HL-60 (cell line): Measurements from ENCODE around the gene JADE2.

Experiments
- DNase-seq, 2 experiments: peaks; one replicate each; pipeline ENCODE4 v3.0.0-alpha.2; 2010 to 2020; ENCODE audit warnings: low read depth in 1 of 2, low spot score in 1 of 2
- H3K27ac ChIP-seq: fragments of 250-450 bp; sonication (Bioruptor Pico); replicated peaks from 2 replicates; pipeline ENCODE4 v1.5.1; 2020; ENCODE audit warnings: mild to moderate bottlenecking, moderate library complexity
- H3K27me3 ChIP-seq: fragments of 250-450 bp; sonication (Bioruptor Pico); 2 replicates; pipeline ENCODE4 v1.5.1; 2021; ENCODE audit warnings: mild to moderate bottlenecking, moderate library complexity; ENCODE audit not compliant: insufficient read depth, poor library complexity, severe bottlenecking
- H3K4me3 ChIP-seq: replicated peaks from 2 replicates; pipeline ENCODE4 v1.5.1; 2011; ENCODE audit warnings: mild to moderate bottlenecking, control low read depth, low read length; ENCODE audit not compliant: insufficient read depth
- GABPA ChIP-seq: IDR thresholded peaks from 2 replicates; pipeline ENCODE4 v1.6.1; 2012; ENCODE audit warnings: low read depth
- POLR2AphosphoS5 ChIP-seq: IDR thresholded peaks from 2 replicates; pipeline ENCODE4 v1.6.1; 2012; ENCODE audit warnings: low read depth
- SPI1 ChIP-seq: IDR thresholded peaks from 2 replicates; pipeline ENCODE4 v1.6.1; 2012; ENCODE audit warnings: low read depth, mild to moderate bottlenecking, borderline replicate concordance
- TF ChIP-seq, protein P1 (sequence below): IDR thresholded peaks from one replicate; pipeline ENCODE4 v1.5.1; 2011; ENCODE audit warnings: low read length, control low read depth, inconsistent platforms; ENCODE audit not compliant: insufficient read depth
- TF ChIP-seq, protein P2 (sequence below): IDR thresholded peaks from 2 replicates; pipeline ENCODE4 v1.6.1; 2012; ENCODE audit warnings: low read depth; ENCODE audit not compliant: insufficient replicate concordance

The JADE2 gene

DNA sequence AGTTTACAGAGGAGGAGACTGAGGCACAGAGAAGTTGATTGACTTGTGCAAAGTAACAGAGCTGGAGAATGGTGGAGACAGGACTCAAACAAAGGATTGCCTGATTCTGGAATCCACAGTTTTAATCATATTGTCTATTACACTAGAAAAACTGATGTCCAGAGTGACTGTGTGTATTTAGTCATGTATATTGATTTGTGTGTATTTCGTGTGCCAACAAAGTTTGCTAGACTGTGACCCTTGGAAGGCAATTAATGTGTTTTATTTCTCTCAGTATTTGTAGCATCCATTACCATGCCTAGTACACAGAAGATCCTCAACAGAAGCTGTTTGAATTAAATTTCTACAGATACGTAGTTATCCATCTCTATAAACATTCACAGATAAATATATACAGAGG, 5.5 kb upstream of the JADE2 start:
- no peak for DNase-seq
- no peak overlapping the region for H3K27ac ChIP-seq
- no peaks in the 10 kb centered on the region for H3K27me3 ChIP-seq
- TF ChIP-seq POLR2AphosphoS5 (no peak), SPI1 (no peak), GABPA (no peak)
- TF ChIP-seq, protein P1, sequence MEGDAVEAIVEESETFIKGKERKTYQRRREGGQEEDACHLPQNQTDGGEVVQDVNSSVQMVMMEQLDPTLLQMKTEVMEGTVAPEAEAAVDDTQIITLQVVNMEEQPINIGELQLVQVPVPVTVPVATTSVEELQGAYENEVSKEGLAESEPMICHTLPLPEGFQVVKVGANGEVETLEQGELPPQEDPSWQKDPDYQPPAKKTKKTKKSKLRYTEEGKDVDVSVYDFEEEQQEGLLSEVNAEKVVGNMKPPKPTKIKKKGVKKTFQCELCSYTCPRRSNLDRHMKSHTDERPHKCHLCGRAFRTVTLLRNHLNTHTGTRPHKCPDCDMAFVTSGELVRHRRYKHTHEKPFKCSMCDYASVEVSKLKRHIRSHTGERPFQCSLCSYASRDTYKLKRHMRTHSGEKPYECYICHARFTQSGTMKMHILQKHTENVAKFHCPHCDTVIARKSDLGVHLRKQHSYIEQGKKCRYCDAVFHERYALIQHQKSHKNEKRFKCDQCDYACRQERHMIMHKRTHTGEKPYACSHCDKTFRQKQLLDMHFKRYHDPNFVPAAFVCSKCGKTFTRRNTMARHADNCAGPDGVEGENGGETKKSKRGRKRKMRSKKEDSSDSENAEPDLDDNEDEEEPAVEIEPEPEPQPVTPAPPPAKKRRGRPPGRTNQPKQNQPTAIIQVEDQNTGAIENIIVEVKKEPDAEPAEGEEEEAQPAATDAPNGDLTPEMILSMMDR = no peak
- TF ChIP-seq, protein P2, sequence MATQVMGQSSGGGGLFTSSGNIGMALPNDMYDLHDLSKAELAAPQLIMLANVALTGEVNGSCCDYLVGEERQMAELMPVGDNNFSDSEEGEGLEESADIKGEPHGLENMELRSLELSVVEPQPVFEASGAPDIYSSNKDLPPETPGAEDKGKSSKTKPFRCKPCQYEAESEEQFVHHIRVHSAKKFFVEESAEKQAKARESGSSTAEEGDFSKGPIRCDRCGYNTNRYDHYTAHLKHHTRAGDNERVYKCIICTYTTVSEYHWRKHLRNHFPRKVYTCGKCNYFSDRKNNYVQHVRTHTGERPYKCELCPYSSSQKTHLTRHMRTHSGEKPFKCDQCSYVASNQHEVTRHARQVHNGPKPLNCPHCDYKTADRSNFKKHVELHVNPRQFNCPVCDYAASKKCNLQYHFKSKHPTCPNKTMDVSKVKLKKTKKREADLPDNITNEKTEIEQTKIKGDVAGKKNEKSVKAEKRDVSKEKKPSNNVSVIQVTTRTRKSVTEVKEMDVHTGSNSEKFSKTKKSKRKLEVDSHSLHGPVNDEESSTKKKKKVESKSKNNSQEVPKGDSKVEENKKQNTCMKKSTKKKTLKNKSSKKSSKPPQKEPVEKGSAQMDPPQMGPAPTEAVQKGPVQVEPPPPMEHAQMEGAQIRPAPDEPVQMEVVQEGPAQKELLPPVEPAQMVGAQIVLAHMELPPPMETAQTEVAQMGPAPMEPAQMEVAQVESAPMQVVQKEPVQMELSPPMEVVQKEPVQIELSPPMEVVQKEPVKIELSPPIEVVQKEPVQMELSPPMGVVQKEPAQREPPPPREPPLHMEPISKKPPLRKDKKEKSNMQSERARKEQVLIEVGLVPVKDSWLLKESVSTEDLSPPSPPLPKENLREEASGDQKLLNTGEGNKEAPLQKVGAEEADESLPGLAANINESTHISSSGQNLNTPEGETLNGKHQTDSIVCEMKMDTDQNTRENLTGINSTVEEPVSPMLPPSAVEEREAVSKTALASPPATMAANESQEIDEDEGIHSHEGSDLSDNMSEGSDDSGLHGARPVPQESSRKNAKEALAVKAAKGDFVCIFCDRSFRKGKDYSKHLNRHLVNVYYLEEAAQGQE = no peak
- no peak overlapping the region for H3K4me3 ChIP-seq

DNA sequence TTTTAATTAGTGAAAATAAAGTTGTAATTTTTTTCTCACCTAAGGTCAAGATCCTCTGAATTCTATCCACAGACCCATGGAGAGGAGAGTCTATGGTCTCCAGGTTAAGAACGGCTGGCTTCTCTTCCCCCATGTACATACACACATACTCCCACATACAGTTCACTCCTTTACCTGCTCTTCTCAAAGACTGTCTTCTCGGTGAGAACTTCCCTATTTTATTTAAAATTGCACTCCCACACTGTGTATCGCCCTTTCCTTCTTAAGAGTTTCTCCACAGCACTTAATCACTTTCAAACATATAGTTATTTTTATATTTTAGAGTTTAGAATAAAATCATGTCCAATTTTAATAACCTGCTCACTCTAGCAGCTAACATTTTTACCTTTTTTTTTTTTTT, 3.6 kb upstream of the JADE2 start:
- H3K27me3 ChIP-seq = no peaks in the 10 kb centered on the region
- no peak overlapping the region for H3K4me3 ChIP-seq
- no peak overlapping the region for H3K27ac ChIP-seq
- no peak for DNase-seq
- TF ChIP-seq, protein P1 = no peak
- TF ChIP-seq POLR2AphosphoS5 = no peak
- no peak for TF ChIP-seq SPI1
- TF ChIP-seq, protein P2 = no peak
- no peak for TF ChIP-seq GABPA

DNA sequence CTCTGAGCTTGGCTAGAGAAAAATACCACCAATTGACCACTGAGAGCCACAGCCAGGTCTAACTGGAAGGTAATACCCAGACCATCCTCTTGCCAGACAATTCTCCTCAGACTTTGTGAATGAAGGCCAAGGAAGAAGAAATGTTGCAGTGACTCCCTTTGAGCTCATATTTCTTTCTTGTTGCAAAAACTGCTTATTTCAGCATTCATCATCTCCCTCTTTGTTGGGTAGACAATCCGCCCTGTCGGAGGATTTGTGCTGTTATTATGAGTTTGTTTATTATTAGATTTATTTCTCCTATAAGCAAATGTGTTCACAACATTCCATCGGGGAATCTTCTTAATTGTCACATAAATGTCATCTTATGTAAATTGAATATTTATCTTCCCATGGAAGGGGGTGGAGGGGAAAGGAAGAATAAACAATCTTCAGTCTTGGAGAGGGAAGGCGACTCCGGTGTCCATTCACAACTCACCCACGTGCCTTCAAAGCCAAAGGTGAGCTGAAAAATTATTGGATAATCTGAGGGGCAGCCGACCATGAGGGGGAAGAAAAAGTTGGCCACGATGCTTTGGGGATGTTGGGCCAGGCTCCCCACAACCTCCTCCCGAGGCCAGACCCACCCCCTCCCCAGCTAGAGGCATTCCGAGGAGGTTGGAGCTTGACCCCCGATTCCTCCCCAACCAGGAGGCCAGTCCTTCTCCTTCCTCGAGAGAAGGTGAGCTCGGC, 1.8 kb upstream of the JADE2 start:
- Histone ChIP-seq H3K27ac (peak overlapping the region; percentile 97), H3K27me3 (no peaks in the 10 kb centered on the region), H3K4me3 (peak overlapping the region; percentile 69)
- TF ChIP-seq SPI1 (no peak), POLR2AphosphoS5 (no peak), GABPA (no peak)
- TF ChIP-seq, protein P2 = no peak
- TF ChIP-seq, protein P1 = no peak
- no peak for DNase-seq
